ENCODE data around the gene MIB1. TPM values are rescaled to one million over a fixed set of nuclear protein-coding genes. Genes with fewer than 3 reads are reported as not detected.
A peak's percentile ranks its signal among the peaks of the same experiment; 100 is the strongest.

Gene MIB1
- total and polyA plus RNA-seq, 2 donors (not counting 1 experiment from before 2014, with no cell fraction given) = 22.3 to 51.0 TPM

GRCh38 chr18:21823848-21824247 is 83.3 kb downstream of the MIB1 start:
- Histone ChIP-seq H2AFZ (ENCODE audit: low read length) (no peak overlapping the region), H3K36me3 (ENCODE audit: control insufficient read depth, insufficient read depth, low read length) (no peaks in the 10 kb centered on the region), H3K4me2 (ENCODE audit: extremely low read depth, insufficient read depth, low read length) (no peak overlapping the region), H3K9me3 (ENCODE audit: control insufficient read depth, insufficient read depth, low read depth, low read length) (no peaks in the 10 kb centered on the region), H3K79me2 (ENCODE audit: control insufficient read depth, insufficient read depth, low read length) (no peaks in the 10 kb centered on the region), H3K4me3 (replicated peaks in 1 of 4; ENCODE audit: control extremely low read depth in 1 of 4, insufficient read depth in 1 of 4, low read depth in 3 of 4, low read length in 4 of 4) (no peak overlapping the region), H3K27me3 (ENCODE audit: control insufficient read depth, insufficient read depth, low read length) (no peaks in the 10 kb centered on the region), H4K20me1 (ENCODE audit: control insufficient read depth, extremely low read depth, insufficient read depth, low read length) (no peaks in the 10 kb centered on the region), H3K4me1 (ENCODE audit: control insufficient read depth, extremely low read depth, insufficient read depth, low read length) (no peaks in the 10 kb centered on the region), H3K9ac (ENCODE audit: insufficient read depth, low read length) (no peak overlapping the region), H3K27ac (ENCODE audit: insufficient read depth, low read length) (no peak overlapping the region)
- no peak for DNase-seq (ENCODE audit: low read depth in 2 of 2)
- TF ChIP-seq EZH2 (IDR thresholded peaks at IDR 0.05; ENCODE audit: low read length, missing control alignments) (no peak), CTCF (conservative IDR thresholded peaks at IDR 0.05 in 1 of 2, IDR thresholded peaks at IDR 0.05 in 1 of 2; ENCODE audit: low read depth in 1 of 2, low read length in 2 of 2) (no peak)

- Histone ChIP-seq H3K36me3 (ENCODE audit: control insufficient read depth, insufficient read depth, low read length) (no peaks in the 10 kb centered on the region), H2AFZ (ENCODE audit: low read length) (no peak overlapping the region), H3K9ac (ENCODE audit: insufficient read depth, low read length) (no peak overlapping the region), H3K79me2 (ENCODE audit: control insufficient read depth, insufficient read depth, low read length) (no peaks in the 10 kb centered on the region), H3K4me3 (replicated peaks in 1 of 4; ENCODE audit: control extremely low read depth in 1 of 4, insufficient read depth in 1 of 4, low read depth in 3 of 4, low read length in 4 of 4) (no peak overlapping the region), H4K20me1 (ENCODE audit: control insufficient read depth, extremely low read depth, insufficient read depth, low read length) (no peaks in the 10 kb centered on the region), H3K27ac (ENCODE audit: insufficient read depth, low read length) (no peak overlapping the region), H3K4me2 (ENCODE audit: extremely low read depth, insufficient read depth, low read length) (no peak overlapping the region), H3K4me1 (ENCODE audit: control insufficient read depth, extremely low read depth, insufficient read depth, low read length) (no peaks in the 10 kb centered on the region), H3K27me3 (ENCODE audit: control insufficient read depth, insufficient read depth, low read length) (no peaks in the 10 kb centered on the region), H3K9me3 (ENCODE audit: control insufficient read depth, insufficient read depth, low read depth, low read length) (no peaks in the 10 kb centered on the region)
- peak; percentile 61 to 87 for DNase-seq (ENCODE audit: low read depth in 2 of 2)
- TF ChIP-seq CTCF (conservative IDR thresholded peaks at IDR 0.05 in 1 of 2, IDR thresholded peaks at IDR 0.05 in 1 of 2; ENCODE audit: low read depth in 1 of 2, low read length in 2 of 2) = no peak
- no peak for TF ChIP-seq EZH2 (IDR thresholded peaks at IDR 0.05; ENCODE audit: low read length, missing control alignments)
Measured at GRCh38 chr18:21826196-21826595, 85.6 kb downstream of the MIB1 start.

GRCh38 chr18:21826641-21827302 is 86.2 kb downstream of the MIB1 start:
- no peak overlapping the region for H2AFZ ChIP-seq (ENCODE audit: low read length)
- DNase-seq (ENCODE audit: low read depth in 2 of 2) = no peak
- no peaks in the 10 kb centered on the region for H3K36me3 ChIP-seq (ENCODE audit: control insufficient read depth, insufficient read depth, low read length)
- H3K79me2 ChIP-seq (ENCODE audit: control insufficient read depth, insufficient read depth, low read length) = no peaks in the 10 kb centered on the region
- no peak overlapping the region for H3K27ac ChIP-seq (ENCODE audit: insufficient read depth, low read length)
- TF ChIP-seq EZH2 (IDR thresholded peaks at IDR 0.05; ENCODE audit: low read length, missing control alignments) (no peak), CTCF (conservative IDR thresholded peaks at IDR 0.05 in 1 of 2, IDR thresholded peaks at IDR 0.05 in 1 of 2; ENCODE audit: low read depth in 1 of 2, low read length in 2 of 2) (no peak)
- no peak overlapping the region for H3K4me3 ChIP-seq (replicated peaks in 1 of 4; ENCODE audit: control extremely low read depth in 1 of 4, insufficient read depth in 1 of 4, low read depth in 3 of 4, low read length in 4 of 4)
- no peaks in the 10 kb centered on the region for H4K20me1 ChIP-seq (ENCODE audit: control insufficient read depth, extremely low read depth, insufficient read depth, low read length)
- H3K9ac ChIP-seq (ENCODE audit: insufficient read depth, low read length) = no peak overlapping the region
- H3K27me3 ChIP-seq (ENCODE audit: control insufficient read depth, insufficient read depth, low read length) = no peaks in the 10 kb centered on the region
- no peaks in the 10 kb centered on the region for H3K4me1 ChIP-seq (ENCODE audit: control insufficient read depth, extremely low read depth, insufficient read depth, low read length)
- no peaks in the 10 kb centered on the region for H3K9me3 ChIP-seq (ENCODE audit: control insufficient read depth, insufficient read depth, low read depth, low read length)
- H3K4me2 ChIP-seq (ENCODE audit: extremely low read depth, insufficient read depth, low read length) = no peak overlapping the region

All from fibroblast of lung (primary cell).